Measurements from ENCODE around the gene BLOC1S4.
"Not testable (repeated sequence)": the region's sequence is repeated elsewhere in the genome, so short reads cannot be mapped to it uniquely, and the experiment has no call there.

Gene BLOC1S4

DNA sequence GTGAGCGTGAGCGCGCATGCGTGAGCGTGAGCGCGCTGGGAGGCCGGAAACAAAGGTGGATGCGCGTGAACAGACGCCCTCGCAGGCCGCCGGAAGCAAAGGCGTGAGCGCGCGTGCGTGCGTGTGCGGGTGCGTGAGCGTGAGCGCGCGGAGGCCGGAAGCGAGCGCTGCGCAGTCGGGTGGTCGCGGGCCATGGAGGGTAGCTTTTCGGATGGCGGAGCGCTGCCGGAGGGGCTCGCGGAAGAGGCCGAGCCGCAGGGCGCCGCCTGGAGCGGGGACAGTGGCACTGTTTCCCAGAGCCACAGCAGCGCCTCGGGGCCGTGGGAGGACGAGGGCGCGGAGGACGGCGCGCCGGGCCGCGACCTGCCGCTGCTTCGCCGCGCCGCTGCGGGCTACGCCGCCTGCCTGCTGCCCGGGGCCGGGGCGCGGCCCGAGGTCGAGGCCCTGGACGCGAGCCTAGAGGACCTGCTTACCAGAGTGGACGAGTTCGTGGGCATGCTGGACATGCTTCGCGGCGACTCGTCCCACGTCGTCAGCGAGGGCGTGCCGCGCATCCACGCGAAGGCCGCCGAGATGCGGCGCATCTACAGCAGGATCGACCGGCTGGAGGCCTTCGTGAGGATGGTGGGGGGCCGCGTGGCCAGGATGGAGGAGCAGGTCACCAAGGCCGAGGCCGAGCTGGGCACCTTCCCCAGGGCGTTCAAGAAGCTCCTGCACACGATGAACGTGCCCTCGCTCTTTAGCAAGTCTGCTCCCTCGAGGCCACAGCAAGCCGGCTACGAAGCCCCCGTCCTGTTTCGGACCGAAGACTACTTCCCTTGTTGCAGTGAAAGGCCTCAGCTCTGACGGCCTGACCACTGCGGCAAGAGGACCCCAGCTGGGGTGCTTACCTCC is at the start of gene BLOC1S4:
Gene BLOC1S4 (plus strand): TSS at position 157 of the 894 bp plus-strand sequence. CDS start 36 bp downstream, at position 193.
- DNase-seq (ENCODE audit: low read depth in 2 of 2, low spot score in 1 of 2), result peak; percentile 62 to 77

DNA sequence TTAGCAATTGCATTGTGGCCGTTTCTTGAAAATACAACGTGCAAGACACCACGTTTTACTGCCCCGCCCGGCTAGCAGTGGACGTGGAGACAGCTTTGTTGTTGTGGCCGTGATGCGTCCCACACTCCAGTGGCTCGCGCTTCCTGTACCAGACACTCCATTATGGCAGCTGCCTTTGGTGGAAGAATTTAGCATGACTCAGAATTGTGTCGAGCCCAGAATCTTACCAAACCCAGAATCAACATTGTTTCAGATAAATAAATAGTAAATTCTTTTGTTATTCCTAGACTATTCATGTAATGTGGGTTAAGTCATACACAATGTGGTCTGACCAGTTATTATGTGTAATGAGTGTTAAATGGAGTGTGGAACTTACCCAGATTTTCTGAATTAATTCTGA is 47.6 kb upstream of the BLOC1S4 start:
- no peak for DNase-seq (ENCODE audit: low read depth in 2 of 2, low spot score in 1 of 2)

DNA sequence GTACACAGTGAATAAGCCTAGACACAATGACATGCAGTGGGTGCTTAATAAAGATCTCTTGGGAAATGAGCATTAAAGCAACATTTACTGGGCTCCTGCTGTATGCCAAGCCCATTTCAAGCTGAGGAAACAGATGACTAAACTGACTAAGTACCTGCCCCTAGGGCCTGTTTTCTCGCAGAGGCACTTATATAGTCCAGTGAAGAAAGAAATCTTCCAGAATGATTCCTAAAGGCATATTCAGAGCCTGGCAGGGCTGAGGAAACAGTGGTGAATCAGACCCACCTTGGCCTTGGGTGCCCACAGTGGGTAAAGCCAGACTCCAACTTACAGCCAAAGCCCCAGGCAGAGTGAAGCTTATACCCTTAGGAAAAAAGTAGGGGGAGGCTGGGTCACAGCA is 44.3 kb upstream of the BLOC1S4 start:
- no peak for DNase-seq (ENCODE audit: low read depth in 2 of 2, low spot score in 1 of 2)

DNA sequence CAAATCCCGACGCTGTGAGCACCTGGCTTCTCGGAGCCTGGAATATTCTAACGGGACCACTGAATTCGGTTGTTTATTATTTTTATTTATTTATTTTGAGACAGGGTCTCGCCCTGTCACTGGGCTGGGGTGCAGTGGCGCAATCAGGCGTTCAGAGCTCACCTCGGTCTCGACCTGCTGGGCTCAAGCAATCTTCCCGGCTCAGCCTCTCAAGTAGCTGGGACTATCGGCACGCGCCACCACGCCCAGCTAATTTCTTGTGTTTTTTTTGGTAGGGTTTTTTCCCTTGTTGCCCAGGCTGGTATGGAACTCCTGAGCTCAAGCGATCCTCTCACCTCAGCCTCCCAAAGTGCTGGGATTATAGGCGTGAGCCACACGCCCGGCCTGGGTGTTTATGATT is 43.8 kb upstream of the BLOC1S4 start:
- DNase-seq (ENCODE audit: low read depth in 2 of 2, low spot score in 1 of 2), result no peak

DNA sequence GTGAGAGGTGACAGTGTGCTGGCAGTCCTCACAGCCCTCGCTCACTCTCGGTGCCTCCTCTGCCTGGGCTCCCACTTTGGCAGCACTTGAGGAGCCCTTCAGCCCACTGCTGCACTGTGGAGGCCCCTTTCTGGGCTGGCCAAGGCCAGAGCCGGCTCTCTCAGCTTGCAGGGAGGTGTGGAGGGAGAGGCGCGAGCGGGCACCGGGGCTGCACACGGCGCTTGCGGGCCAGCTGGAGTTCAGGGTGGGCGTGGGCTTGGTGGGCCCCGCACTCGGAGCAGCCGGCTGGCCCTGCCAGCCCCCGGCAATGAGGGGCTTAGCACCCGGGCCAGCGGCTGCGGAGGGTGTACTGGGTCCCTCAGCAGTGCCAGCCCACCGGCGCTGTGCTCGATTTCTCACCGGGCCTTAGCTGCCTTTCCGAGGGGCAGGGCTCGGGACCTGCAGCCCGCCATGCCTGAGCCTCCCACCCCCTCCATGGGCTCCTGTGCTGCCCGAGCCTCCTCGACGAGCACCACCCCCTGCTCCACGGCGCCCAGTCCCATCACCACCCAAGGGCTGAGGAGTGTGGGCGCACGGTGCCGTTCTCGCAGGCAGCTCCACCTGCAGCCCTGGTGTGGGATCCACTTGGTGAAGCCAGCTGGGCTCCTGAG is 43.3 kb upstream of the BLOC1S4 start:
- not testable (repeated sequence) for DNase-seq (ENCODE audit: low read depth in 2 of 2, low spot score in 1 of 2)

DNA sequence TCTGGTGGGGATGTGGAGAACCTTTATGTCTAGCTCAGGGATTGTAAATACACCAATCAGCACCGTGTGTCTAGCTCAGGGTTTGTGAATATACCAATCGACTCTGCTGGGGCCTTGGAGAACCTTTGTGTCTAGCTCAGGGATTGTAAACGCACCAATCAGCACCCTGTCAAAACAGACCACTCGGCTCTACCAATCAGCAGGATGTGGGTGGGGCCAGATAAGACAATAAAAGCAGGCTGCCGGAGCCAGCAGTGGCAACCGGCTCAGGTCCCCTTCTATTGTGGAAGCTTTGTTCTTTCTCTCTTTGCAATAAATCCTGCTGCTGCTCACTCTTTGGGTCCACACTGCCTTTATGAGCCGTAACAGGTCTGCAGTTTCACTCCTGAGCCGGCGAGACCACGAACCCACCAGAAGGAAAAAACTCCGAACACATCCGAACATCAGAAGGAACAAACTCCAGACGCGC is 42.7 kb upstream of the BLOC1S4 start:
- DNase-seq (ENCODE audit: low read depth in 2 of 2, low spot score in 1 of 2), result not testable (repeated sequence)

DNA sequence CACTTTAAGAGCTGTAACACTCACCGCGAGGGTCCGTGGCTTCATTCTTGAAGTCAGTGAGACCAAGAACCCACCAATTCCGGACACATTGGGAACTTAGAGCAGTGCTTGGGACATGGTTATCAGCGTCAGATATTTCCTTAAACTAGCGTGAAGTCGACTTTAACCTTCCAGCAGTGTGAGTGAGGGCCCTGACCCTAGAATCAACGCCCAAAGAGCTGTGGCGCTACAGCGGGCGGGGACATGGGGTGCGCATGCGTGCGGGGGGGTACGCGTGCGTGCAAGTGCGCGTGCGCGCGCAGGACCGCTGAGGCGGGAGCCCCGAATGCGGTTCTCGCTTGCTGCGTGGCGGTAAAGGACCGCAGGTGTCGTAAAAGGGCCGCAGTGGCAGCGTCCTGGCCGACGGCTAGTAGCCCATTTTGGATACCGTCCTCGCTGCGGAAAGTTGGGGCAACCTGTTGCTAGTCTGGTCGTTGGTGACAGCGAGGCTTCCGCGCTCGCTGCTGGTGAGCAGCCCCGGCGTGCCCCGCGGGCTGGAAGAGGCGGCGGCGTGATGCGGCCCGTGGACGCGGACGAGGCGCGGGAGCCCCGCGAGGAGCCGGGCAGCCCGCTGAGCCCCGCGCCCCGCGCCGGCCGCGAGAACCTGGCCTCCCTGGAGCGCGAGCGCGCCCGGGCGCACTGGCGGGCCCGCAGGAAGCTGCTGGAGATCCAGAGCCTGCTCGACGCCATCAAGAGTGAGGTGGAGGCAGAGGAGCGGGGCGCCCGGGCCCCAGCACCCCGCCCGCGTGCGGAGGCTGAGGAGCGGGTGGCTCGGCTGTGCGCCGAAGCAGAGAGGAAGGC is 42.1 kb upstream of the BLOC1S4 start:
- peak; percentile 75 to 92 for DNase-seq (ENCODE audit: low read depth in 2 of 2, low spot score in 1 of 2)

- no peak for DNase-seq (ENCODE audit: low read depth in 2 of 2, low spot score in 1 of 2)
Measured at GRCh38 chr4:6674500-6675149, 41.3 kb upstream of the BLOC1S4 start.

DNA sequence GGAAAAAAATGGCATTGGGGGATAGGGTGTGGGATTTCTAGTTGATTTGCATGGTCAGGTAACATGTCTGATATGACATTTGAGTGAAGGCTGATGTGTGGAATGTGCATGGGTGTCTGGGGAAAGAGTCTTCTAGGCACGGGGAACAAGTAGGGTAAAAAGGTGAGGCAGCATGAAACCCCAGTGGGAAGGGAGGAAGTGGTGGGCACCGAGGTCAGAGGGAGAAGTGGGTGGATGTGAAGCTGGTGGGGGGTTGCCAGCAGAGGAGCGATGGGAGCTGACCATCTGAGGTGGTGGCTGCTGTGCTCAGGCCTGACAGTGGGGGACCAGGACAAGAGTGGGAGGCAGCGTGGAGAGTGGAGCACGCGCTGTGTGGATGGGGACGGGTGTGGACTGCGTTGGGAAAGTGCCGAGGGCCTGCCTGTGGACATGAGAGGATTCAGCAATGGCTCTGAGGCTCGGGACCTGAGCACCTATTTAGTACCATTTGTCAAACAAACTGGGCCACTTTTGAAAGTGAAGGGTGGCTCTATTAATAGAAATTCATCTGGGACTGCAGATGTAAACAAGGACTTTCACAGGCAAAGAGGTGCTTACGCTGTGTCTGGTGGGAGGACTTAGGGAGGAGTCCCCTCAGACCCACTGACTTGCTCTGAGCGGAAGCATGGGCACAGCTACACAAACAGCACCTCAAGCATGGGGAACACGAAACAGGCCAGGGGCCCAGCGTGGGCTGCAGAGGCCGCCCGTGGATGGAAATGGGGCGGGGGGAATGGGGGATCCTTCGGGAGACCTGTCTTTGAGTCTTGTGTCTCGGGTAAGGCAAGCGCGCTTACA is 39.0 kb upstream of the BLOC1S4 start:
- no peak for DNase-seq (ENCODE audit: low read depth in 2 of 2, low spot score in 1 of 2)

- no peak for DNase-seq (ENCODE audit: low read depth in 2 of 2, low spot score in 1 of 2)
Measured at GRCh38 chr4:6680372-6681034, 35.5 kb upstream of the BLOC1S4 start.

DNA sequence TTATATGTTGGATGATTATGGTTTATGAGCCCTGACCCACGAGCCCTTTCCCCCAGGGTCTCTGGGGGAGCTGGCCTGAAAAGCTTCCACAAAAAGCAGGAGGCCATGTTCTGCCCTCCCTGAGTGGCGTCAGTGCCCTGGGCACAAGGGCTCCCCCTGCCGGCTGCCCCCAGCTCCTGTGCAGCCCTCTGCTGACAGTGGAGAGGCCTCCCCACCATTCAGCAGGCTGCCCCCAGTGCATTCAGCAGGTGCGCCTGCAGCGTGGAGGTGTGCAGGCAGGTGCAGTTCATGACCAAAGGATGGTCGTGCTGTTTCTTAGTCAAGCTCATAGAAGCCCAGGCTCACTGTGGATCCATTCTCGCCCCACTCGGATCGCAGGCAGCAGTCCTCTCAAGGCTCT is 34.8 kb upstream of the BLOC1S4 start:
- DNase-seq (ENCODE audit: low read depth in 2 of 2, low spot score in 1 of 2), result no peak

- no peak for DNase-seq (ENCODE audit: low read depth in 2 of 2, low spot score in 1 of 2)
Measured at GRCh38 chr4:6682862-6683590, 32.9 kb upstream of the BLOC1S4 start.

DNA sequence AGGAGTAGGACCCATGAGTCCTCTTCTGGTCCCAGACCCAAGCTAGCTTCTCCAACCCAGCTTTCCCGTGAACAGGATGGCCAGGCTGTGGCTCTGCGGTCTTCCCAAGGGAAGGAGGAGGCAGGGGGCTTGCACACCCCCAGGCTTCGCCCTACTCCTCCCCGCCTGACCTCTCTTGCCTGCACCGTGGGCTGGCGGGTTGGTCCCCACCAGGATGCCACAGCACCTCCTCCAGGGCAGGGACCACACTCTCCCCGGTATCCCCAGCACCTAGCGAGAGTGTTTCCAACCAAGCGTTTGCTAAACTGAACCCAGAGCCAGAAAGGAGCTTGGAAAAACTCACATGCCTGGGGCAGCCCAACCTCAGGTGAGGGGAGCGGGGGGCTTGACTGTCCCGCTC is 31.3 kb upstream of the BLOC1S4 start:
- no peak for DNase-seq (ENCODE audit: low read depth in 2 of 2, low spot score in 1 of 2)

DNA sequence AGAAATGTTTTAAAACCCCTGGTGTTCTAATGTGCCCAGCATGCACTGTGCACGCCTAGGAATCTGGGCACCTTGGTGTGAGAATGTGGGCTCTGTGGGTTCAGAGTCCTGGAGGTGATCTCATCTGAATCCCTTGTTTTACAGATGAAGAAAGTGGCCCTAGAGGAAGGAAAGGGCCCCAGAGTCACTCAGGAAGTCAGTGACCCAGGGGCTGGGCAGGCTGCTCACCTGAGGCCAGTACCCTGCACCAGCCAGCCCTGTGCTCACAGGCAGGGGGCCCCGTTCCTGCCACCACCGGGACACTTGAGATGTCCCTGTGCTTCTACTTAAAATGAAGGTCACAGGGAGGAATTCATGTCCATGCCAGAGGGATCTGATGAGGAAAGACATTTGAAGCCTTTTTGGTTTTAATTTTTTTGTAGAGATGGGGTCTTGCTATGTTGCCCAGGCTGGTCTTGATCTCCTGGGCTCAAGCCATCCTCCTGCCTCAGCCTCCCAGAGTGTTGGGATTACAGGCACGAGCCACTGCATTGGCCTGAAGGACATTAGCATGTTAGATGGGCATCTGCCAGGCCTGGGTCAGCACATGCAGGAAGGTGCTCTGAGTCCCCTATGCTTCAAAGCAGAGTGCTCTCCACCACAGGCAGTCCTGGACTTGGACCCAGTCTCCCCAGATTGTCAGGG is 29.7 kb upstream of the BLOC1S4 start:
- no peak for DNase-seq (ENCODE audit: low read depth in 2 of 2, low spot score in 1 of 2)

DNA sequence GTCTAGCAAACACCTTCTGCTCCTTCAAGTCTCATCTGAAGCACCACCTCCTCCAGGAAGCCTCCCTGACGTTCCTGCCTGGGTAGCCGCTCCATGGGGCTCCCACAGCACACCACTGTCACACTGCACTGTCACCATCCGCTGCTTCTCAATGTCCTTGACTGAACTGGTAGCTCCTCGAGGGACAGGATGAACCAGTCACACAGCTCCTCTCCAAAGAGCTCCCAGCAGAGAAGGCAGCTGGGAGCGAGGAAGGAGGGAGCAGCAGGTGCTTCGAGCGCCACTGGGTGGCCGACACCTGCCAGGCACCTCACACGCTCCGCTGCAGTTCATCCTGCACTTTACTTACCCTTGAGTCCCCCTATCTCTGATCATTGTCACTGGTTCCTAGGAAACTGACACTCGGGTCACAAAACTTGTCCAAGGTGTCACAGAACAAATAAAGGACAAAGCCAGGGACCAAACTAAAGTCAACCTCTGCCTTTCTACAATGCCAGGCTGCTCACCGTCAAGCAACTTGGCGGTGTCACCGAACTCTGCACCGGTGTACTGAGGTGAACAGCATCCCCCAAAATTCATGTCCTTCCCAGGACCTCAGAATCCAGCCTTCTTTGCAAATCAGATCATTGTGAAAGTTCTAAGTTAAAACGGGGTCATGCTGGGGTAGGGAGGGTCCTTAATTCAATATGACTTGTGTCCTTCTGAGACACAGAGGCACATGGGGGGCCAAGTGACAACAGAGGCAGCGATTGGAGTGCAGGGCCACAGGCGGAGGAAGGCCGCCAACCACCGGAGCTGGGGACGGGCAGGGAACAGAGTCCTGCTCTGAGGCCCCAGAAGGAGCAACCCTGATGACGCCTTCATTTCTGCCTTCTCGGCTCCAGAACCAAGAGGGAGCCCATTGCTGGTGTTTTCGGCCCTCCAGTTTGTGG is 27.8 kb upstream of the BLOC1S4 start:
- DNase-seq (ENCODE audit: low read depth in 2 of 2, low spot score in 1 of 2), result no peak

GRCh38 chr4:6688879-6689505 is 27.0 kb upstream of the BLOC1S4 start:
- DNase-seq (ENCODE audit: low read depth in 2 of 2, low spot score in 1 of 2), result peak; percentile 37 to 62

DNA sequence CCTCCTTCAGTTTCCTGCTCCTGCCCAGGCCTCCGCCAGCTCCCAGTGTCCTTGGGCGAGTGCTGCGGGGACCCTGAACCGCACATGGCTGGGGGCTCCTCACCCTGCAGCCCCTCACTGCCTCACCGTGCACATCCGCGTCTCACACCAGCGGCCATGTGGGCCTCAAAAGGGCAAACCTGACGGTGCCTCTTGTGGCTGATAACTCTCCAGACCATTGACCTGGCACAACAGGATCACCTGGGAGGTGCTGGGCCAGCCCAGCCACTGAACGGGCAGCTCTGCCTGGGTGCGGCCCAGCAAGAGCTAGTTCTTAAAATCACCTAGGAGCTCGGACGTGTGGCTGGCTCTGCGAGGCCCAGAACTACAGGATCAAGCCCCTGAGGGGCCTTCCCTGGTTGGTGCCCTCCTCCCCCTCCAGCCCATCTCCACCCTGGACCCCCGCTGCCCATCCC is 26.4 kb upstream of the BLOC1S4 start:
- DNase-seq (ENCODE audit: low read depth in 2 of 2, low spot score in 1 of 2), result no peak

Data from stimulated activated CD8-positive, alpha-beta memory T cell treated with anti-CD3 and anti-CD28 coated beads, Interleukin-4, amount 100 ng/mL, for 1 hour (primary cell).